OCI-M1 (cell line): ENCODE measurements around the gene GABRP.
"Not testable (repeated sequence)": the region's sequence is repeated elsewhere in the genome, so short reads cannot be mapped to it uniquely, and the experiment has no call there.

ENCODE experiments used
- DNase-seq: peaks from one replicate; lab custom pipeline; 2025; lab: John Stamatoyannopoulos, UW

GABRP gene

GRCh38 chr5:170783498-170784247 is at the start of gene GABRP:
GABRP (plus strand) TSS chr5:170783725; CDS start chr5:170788616, 4,891 bp downstream.
- no peak for DNase-seq

- no peak for DNase-seq
Observed at GRCh38 chr5:170736966-170737365, 46.6 kb upstream of the GABRP start.

- no peak for DNase-seq
Observed at GRCh38 chr5:170737591-170737990, 45.9 kb upstream of the GABRP start.

GRCh38 chr5:170738840-170739239 is 44.7 kb upstream of the GABRP start:
- DNase-seq, result no peak

- DNase-seq, result no peak
Observed at GRCh38 chr5:170739446-170739845, 44.1 kb upstream of the GABRP start.

GRCh38 chr5:170740551-170741205 is 42.8 kb upstream of the GABRP start:
- DNase-seq, result no peak

- no peak for DNase-seq
Observed at GRCh38 chr5:170741801-170742200, 41.7 kb upstream of the GABRP start.

- DNase-seq, result no peak
Observed at GRCh38 chr5:170743876-170744212, 39.7 kb upstream of the GABRP start.

- DNase-seq, result no peak
Observed at GRCh38 chr5:170745481-170746071, 37.9 kb upstream of the GABRP start.

GRCh38 chr5:170746075-170746960 is 37.2 kb upstream of the GABRP start:
- no peak for DNase-seq

- DNase-seq, result no peak
Observed at GRCh38 chr5:170746961-170747340, 36.6 kb upstream of the GABRP start.

GRCh38 chr5:170747357-170747756 is 36.2 kb upstream of the GABRP start:
- no peak for DNase-seq

GRCh38 chr5:170747851-170748250 is 35.7 kb upstream of the GABRP start:
- DNase-seq, result no peak

GRCh38 chr5:170748951-170749471 is 34.5 kb upstream of the GABRP start:
- DNase-seq, result no peak

- DNase-seq, result no peak
Observed at GRCh38 chr5:170749911-170750431, 33.6 kb upstream of the GABRP start.

GRCh38 chr5:170750791-170751190 is 32.7 kb upstream of the GABRP start:
- DNase-seq, result no peak

- DNase-seq, result no peak
Observed at GRCh38 chr5:170751631-170752030, 31.9 kb upstream of the GABRP start.

GRCh38 chr5:170752257-170753215 is 31.0 kb upstream of the GABRP start:
- DNase-seq, result no peak

GRCh38 chr5:170753311-170753710 is 30.2 kb upstream of the GABRP start:
- DNase-seq, result no peak

- DNase-seq, result not testable (repeated sequence)
Observed at GRCh38 chr5:170754508-170754907, 29.0 kb upstream of the GABRP start.
